ENCODE results near the gene KCNQ2. TPM values are rescaled to one million over a fixed set of nuclear protein-coding genes. Genes with fewer than 3 reads are reported as not detected.

KCNQ2 gene
- total RNA-seq, 1 experiment from 2014 or later: 86.5 TPM

DNA sequence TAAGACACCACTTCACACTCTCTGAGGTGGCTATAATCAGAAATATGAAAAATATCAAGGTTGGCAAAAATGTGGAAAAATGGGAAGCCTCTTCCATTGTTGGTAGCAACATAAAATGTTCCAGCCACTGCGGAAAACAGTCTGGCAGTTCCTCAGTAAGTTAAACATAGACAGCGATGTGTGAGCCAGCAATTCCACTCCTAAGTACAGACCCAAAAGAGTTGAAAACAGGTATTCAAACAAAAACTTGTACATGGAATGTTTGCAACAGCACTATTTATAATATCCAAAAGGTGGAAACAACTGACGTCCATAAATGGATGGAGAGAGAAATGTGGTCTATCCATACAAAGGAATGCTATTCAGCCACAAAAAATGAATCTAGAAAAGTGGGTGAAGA, 40.8 kb upstream of the KCNQ2 start:
- POLR2A ChIA-PET: no interaction called here
- H3K4me3 ChIP-seq (replicated peaks in 1 of 2; ENCODE audit: low read depth in 1 of 2, low read length in 2 of 2): no peak overlapping the region
- no peak for DNase-seq (ENCODE audit: low read depth, low spot score)
- H3K79me2 ChIP-seq (ENCODE audit: insufficient read depth, low read length): no peaks in the 10 kb centered on the region
- no peaks in the 10 kb centered on the region for H3K36me3 ChIP-seq (ENCODE audit: control insufficient read depth in 1 of 2, insufficient read depth in 2 of 2, low read length in 2 of 2)
- H3K9me3 ChIP-seq (ENCODE audit: control insufficient read depth in 1 of 2, insufficient read depth in 1 of 2, low read depth in 1 of 2, low read length in 2 of 2): no peaks in the 10 kb centered on the region
- no peak for TF ChIP-seq FOSL1 (IDR thresholded peaks at IDR 0.05; ENCODE audit: low read depth)
- TF ChIP-seq RAD21 (IDR thresholded peaks at IDR 0.05; ENCODE audit: low read depth): no peak
- TF ChIP-seq EGR1 (IDR thresholded peaks at IDR 0.05; ENCODE audit: low read depth): no peak
- TF ChIP-seq CEBPB (IDR thresholded peaks at IDR 0.05; ENCODE audit: low read depth): no peak
- no peak for TF ChIP-seq TCF7L2 (IDR thresholded peaks at IDR 0.05; ENCODE audit: borderline replicate concordance, extremely low read depth, insufficient read depth, insufficient read length)
- TF ChIP-seq SIN3A (IDR thresholded peaks at IDR 0.05; ENCODE audit: low read depth): no peak
- TF ChIP-seq, protein P1, sequence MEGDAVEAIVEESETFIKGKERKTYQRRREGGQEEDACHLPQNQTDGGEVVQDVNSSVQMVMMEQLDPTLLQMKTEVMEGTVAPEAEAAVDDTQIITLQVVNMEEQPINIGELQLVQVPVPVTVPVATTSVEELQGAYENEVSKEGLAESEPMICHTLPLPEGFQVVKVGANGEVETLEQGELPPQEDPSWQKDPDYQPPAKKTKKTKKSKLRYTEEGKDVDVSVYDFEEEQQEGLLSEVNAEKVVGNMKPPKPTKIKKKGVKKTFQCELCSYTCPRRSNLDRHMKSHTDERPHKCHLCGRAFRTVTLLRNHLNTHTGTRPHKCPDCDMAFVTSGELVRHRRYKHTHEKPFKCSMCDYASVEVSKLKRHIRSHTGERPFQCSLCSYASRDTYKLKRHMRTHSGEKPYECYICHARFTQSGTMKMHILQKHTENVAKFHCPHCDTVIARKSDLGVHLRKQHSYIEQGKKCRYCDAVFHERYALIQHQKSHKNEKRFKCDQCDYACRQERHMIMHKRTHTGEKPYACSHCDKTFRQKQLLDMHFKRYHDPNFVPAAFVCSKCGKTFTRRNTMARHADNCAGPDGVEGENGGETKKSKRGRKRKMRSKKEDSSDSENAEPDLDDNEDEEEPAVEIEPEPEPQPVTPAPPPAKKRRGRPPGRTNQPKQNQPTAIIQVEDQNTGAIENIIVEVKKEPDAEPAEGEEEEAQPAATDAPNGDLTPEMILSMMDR (IDR thresholded peaks at IDR 0.05 in 2 of 3, conservative IDR thresholded peaks at IDR 0.05 in 1 of 3; ENCODE audit: borderline replicate concordance in 1 of 3, insufficient read depth in 1 of 3, low read depth in 2 of 3, low read length in 2 of 3): no peak
- no peak for TF ChIP-seq SRF (IDR thresholded peaks at IDR 0.05; ENCODE audit: low read depth)
- TF ChIP-seq ELF1 (IDR thresholded peaks at IDR 0.05; ENCODE audit: borderline replicate concordance, low read depth): no peak
- TF ChIP-seq YY1 (IDR thresholded peaks at IDR 0.05; ENCODE audit: extremely low read depth, insufficient replicate concordance, low read depth, low read length): no peak
- TF ChIP-seq EZH2phosphoT487 (IDR thresholded peaks at IDR 0.05; ENCODE audit: borderline replicate concordance): no peak
- TF ChIP-seq, protein P2, sequence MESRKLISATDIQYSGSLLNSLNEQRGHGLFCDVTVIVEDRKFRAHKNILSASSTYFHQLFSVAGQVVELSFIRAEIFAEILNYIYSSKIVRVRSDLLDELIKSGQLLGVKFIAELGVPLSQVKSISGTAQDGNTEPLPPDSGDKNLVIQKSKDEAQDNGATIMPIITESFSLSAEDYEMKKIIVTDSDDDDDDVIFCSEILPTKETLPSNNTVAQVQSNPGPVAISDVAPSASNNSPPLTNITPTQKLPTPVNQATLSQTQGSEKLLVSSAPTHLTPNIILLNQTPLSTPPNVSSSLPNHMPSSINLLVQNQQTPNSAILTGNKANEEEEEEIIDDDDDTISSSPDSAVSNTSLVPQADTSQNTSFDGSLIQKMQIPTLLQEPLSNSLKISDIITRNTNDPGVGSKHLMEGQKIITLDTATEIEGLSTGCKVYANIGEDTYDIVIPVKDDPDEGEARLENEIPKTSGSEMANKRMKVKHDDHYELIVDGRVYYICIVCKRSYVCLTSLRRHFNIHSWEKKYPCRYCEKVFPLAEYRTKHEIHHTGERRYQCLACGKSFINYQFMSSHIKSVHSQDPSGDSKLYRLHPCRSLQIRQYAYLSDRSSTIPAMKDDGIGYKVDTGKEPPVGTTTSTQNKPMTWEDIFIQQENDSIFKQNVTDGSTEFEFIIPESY (IDR thresholded peaks at IDR 0.05; ENCODE audit: extremely low read depth, insufficient replicate concordance, low read length): no peak
- no peak for TF ChIP-seq ZFX (IDR thresholded peaks at IDR 0.05)
- no peak for TF ChIP-seq SP1 (IDR thresholded peaks at IDR 0.05; ENCODE audit: low read depth)
- BruUV-seq (replicated peaks): no TSS peak
- no peaks in the 10 kb centered on the region for H4K20me1 ChIP-seq (ENCODE audit: insufficient read depth)
- H3K9ac ChIP-seq (ENCODE audit: low read length): no peak overlapping the region
- ATAC-seq: no peak
- CTCF ChIA-PET: no interaction called here
- peaks cover 7% of the 10 kb centered on the region; the same call in 1 of the 2 replicates for H3K27me3 ChIP-seq (ENCODE audit: insufficient read depth, low read length)
- no peak overlapping the region for H3K27ac ChIP-seq (ENCODE audit: low read depth, low read length)
- no peak overlapping the region for H3K4me2 ChIP-seq (ENCODE audit: low read length)
- no peaks in the 10 kb centered on the region for H3K4me1 ChIP-seq (ENCODE audit: control insufficient read depth in 1 of 2, insufficient read depth in 2 of 2, low read length in 2 of 2)
- no peaks in the 10 kb centered on the region for H3K9me2 ChIP-seq (ENCODE audit: insufficient read depth)
- H2AFZ ChIP-seq (ENCODE audit: low read depth, low read length, poor library complexity, severe bottlenecking): no peak overlapping the region
- intact Hi-C loops (cut with micrococcal nuclease): no loop called here
- RAD21 ChIA-PET (ENCODE audit: low non-redundant PET in 1 of 2, low total read pairs in 2 of 2, uncharacterized antibody in 2 of 2, unreplicated experiment in 2 of 2): no interaction called here

Measured in HCT116 (cell line).